SK-N-SH treated with all-trans-retinoic acid at 6 μM for 48 hours (cell line): ENCODE results near the gene CHMP3.

Experiments used
- ARNTL ChIP-seq: fragments of 450-650 bp; formaldehyde crosslinking; IDR thresholded peaks from 2 replicates; pipeline ENCODE4 v1.5.0; 2020; ENCODE audit warnings: low read depth, mild to moderate bottlenecking, moderate library complexity, borderline replicate concordance
- BACH2 ChIP-seq: fragments of 250-450 bp; sonication (Bioruptor Pico); IDR thresholded peaks from 2 replicates; pipeline ENCODE4 v1.9.0; 2021; ENCODE audit warnings: mild to moderate bottlenecking, borderline replicate concordance
- GLIS3 ChIP-seq: fragments of 250-450 bp; sonication (Bioruptor Pico); IDR thresholded peaks from 2 replicates; pipeline ENCODE4 v1.5.0; 2020; ENCODE audit warnings: mild to moderate bottlenecking, moderate library complexity
- ISL1 ChIP-seq: fragments of 250-450 bp; sonication (Bioruptor Pico); IDR thresholded peaks from 2 replicates; pipeline ENCODE4 v2.1.2; 2022; ENCODE audit warnings: mild to moderate bottlenecking, moderate library complexity
- OSR1 ChIP-seq: fragments of 250-450 bp; sonication (Bioruptor Pico); IDR thresholded peaks from 2 replicates; pipeline ENCODE4 v1.8.0; 2022; ENCODE audit warnings: moderate library complexity, mild to moderate bottlenecking, inconsistent platforms
- PATZ1 ChIP-seq: fragments of 250-450 bp; sonication (Bioruptor Pico); IDR thresholded peaks from 2 replicates; pipeline ENCODE4 v1.8.0; 2020; ENCODE audit warnings: mild to moderate bottlenecking, moderate library complexity, borderline replicate concordance
- PPARA ChIP-seq: fragments of 250-450 bp; sonication (Bioruptor Pico); IDR thresholded peaks from 2 replicates; pipeline ENCODE4 v1.5.0; 2020; ENCODE audit warnings: mild to moderate bottlenecking, borderline replicate concordance
- TCF4 ChIP-seq: fragments of 250-450 bp; sonication (Bioruptor Pico); IDR thresholded peaks from 2 replicates; pipeline ENCODE4 v1.8.0; 2021; ENCODE audit warnings: mild to moderate bottlenecking, moderate library complexity, borderline replicate concordance
- ZFP3 ChIP-seq: fragments of 250-450 bp; sonication (Bioruptor Pico); IDR thresholded peaks from 2 replicates; pipeline ENCODE4 v1.5.0; 2020; ENCODE audit warnings: mild to moderate bottlenecking, moderate library complexity
- ZFP30 ChIP-seq: fragments of 450-650 bp; formaldehyde crosslinking; IDR thresholded peaks from 2 replicates; pipeline ENCODE4 v1.5.0; 2022; ENCODE audit warnings: mild to moderate bottlenecking, moderate library complexity
- ZNF70 ChIP-seq: fragments of 450-650 bp; formaldehyde crosslinking; IDR thresholded peaks from 2 replicates; pipeline ENCODE4 v1.5.0; 2020; ENCODE audit warnings: mild to moderate bottlenecking, moderate library complexity
- ZNF8 ChIP-seq: fragments of 450-650 bp; formaldehyde crosslinking; IDR thresholded peaks from 2 replicates; pipeline ENCODE4 v1.5.0; 2020; ENCODE audit warnings: mild to moderate bottlenecking, moderate library complexity
- TF ChIP-seq, protein P1 (sequence below): fragments of 250-450 bp; sonication (Bioruptor Pico); IDR thresholded peaks from 2 replicates; pipeline ENCODE4 v1.5.1; 2021; ENCODE audit warnings: mild to moderate bottlenecking, moderate library complexity
- TF ChIP-seq, protein P2 (sequence below): fragments of 250-450 bp; sonication (Bioruptor Pico); IDR thresholded peaks from 2 replicates; pipeline ENCODE4 v1.8.0; 2021; ENCODE audit warnings: low read depth, mild to moderate bottlenecking, moderate library complexity, borderline replicate concordance

- TF ChIP-seq ZFP3: no peak
- no peak for TF ChIP-seq ZFP30 (CRISPR knock-in tag)
- TF ChIP-seq ARNTL (CRISPR knock-in tag): no peak
- no peak for TF ChIP-seq BACH2 (CRISPR knock-in tag)
- no peak for TF ChIP-seq GLIS3 (CRISPR knock-in tag)
- no peak for TF ChIP-seq PPARA (CRISPR knock-in tag)
- no peak for TF ChIP-seq ISL1 (CRISPR knock-in tag)
- TF ChIP-seq TCF4 (CRISPR knock-in tag): no peak
- no peak for TF ChIP-seq ZNF8 (CRISPR knock-in tag)
- no peak for TF ChIP-seq ZNF70
- no peak for TF ChIP-seq OSR1 (CRISPR knock-in tag)
- TF ChIP-seq, protein P1, sequence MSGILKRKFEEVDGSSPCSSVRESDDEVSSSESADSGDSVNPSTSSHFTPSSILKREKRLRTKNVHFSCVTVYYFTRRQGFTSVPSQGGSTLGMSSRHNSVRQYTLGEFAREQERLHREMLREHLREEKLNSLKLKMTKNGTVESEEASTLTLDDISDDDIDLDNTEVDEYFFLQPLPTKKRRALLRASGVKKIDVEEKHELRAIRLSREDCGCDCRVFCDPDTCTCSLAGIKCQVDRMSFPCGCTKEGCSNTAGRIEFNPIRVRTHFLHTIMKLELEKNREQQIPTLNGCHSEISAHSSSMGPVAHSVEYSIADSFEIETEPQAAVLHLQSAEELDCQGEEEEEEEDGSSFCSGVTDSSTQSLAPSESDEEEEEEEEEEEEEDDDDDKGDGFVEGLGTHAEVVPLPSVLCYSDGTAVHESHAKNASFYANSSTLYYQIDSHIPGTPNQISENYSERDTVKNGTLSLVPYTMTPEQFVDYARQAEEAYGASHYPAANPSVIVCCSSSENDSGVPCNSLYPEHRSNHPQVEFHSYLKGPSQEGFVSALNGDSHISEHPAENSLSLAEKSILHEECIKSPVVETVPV (CRISPR knock-in tag): no peak
- no peak for TF ChIP-seq PATZ1
- TF ChIP-seq, protein P2, sequence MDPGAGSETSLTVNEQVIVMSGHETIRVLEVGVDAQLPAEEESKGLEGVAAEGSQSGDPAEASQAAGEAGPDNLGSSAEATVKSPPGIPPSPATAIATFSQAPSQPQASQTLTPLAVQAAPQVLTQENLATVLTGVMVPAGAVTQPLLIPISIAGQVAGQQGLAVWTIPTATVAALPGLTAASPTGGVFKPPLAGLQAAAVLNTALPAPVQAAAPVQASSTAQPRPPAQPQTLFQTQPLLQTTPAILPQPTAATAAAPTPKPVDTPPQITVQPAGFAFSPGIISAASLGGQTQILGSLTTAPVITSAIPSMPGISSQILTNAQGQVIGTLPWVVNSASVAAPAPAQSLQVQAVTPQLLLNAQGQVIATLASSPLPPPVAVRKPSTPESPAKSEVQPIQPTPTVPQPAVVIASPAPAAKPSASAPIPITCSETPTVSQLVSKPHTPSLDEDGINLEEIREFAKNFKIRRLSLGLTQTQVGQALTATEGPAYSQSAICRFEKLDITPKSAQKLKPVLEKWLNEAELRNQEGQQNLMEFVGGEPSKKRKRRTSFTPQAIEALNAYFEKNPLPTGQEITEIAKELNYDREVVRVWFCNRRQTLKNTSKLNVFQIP (CRISPR knock-in tag): no peak
Measured at GRCh38 chr2:86519349-86519748, 43.9 kb downstream of the CHMP3 start.
